Measurements from ENCODE around the gene GNAO1.
A peak's percentile ranks its signal among the peaks of the same experiment; 100 is the strongest.

Gene GNAO1

GRCh38 chr16:56191156-56191815 is at the start of gene GNAO1:
Gene GNAO1 (plus strand): TSS chr16:56191489. CDS start chr16:56192236, 747 bp downstream.
- peak within 1 kb of the TSS; percentile 57 to 65 for H3K4me3 ChIP-seq (ENCODE audit: low read depth in 1 of 2, low read length in 2 of 2)
- peak within 1 kb of the TSS; percentile 19 to 32 for H3K9ac ChIP-seq (ENCODE audit: low read depth in 1 of 2, low read length in 2 of 2)
- H3K4me1 ChIP-seq (ENCODE audit: control insufficient read depth in 1 of 2, insufficient read depth in 2 of 2, low read length in 2 of 2), result peaks cover 0 to 7% of the 10 kb centered on the region in 2 donors
- H3K27me3 ChIP-seq (ENCODE audit: control insufficient read depth in 1 of 2, insufficient read depth in 2 of 2, low read length in 2 of 2), result peaks cover 35 to 54% of the 10 kb centered on the region in 2 donors
- H3K27ac ChIP-seq (ENCODE audit: low read depth, low read length), result peak within 1 kb of the TSS; percentile 39
- no peaks in the 10 kb centered on the region for H3K9me3 ChIP-seq (ENCODE audit: control insufficient read depth in 1 of 2, low read length in 2 of 2)
- H3K36me3 ChIP-seq (ENCODE audit: control insufficient read depth in 1 of 2, insufficient read depth in 2 of 2, low read length in 2 of 2), result no peaks in the 10 kb centered on the region

- H3K9ac ChIP-seq (ENCODE audit: low read depth in 1 of 2, low read length in 2 of 2), result no peak overlapping the region
- H3K36me3 ChIP-seq (ENCODE audit: control insufficient read depth in 1 of 2, insufficient read depth in 2 of 2, low read length in 2 of 2), result no peaks in the 10 kb centered on the region
- H3K27me3 ChIP-seq (ENCODE audit: control insufficient read depth in 1 of 2, insufficient read depth in 2 of 2, low read length in 2 of 2), result no peaks in the 10 kb centered on the region
- no peaks in the 10 kb centered on the region for H3K4me1 ChIP-seq (ENCODE audit: control insufficient read depth in 1 of 2, insufficient read depth in 2 of 2, low read length in 2 of 2)
- no peaks in the 10 kb centered on the region for H3K9me3 ChIP-seq (ENCODE audit: control insufficient read depth in 1 of 2, low read length in 2 of 2)
- no peak overlapping the region for H3K4me3 ChIP-seq (ENCODE audit: low read depth in 1 of 2, low read length in 2 of 2)
- H3K27ac ChIP-seq (ENCODE audit: low read depth, low read length), result no peak overlapping the region
Measured at GRCh38 chr16:56143666-56144065, 47.6 kb upstream of the GNAO1 start.

GRCh38 chr16:56145369-56145768 is 45.9 kb upstream of the GNAO1 start:
- Histone ChIP-seq H3K9ac (ENCODE audit: low read depth in 1 of 2, low read length in 2 of 2) (no peak overlapping the region), H3K4me3 (ENCODE audit: low read depth in 1 of 2, low read length in 2 of 2) (no peak overlapping the region), H3K27me3 (ENCODE audit: control insufficient read depth in 1 of 2, insufficient read depth in 2 of 2, low read length in 2 of 2) (no peaks in the 10 kb centered on the region), H3K27ac (ENCODE audit: low read depth, low read length) (no peak overlapping the region), H3K36me3 (ENCODE audit: control insufficient read depth in 1 of 2, insufficient read depth in 2 of 2, low read length in 2 of 2) (no peaks in the 10 kb centered on the region), H3K4me1 (ENCODE audit: control insufficient read depth in 1 of 2, insufficient read depth in 2 of 2, low read length in 2 of 2) (no peaks in the 10 kb centered on the region), H3K9me3 (ENCODE audit: control insufficient read depth in 1 of 2, low read length in 2 of 2) (no peaks in the 10 kb centered on the region)

- Histone ChIP-seq H3K4me3 (ENCODE audit: low read depth in 1 of 2, low read length in 2 of 2) (no peak overlapping the region), H3K27me3 (ENCODE audit: control insufficient read depth in 1 of 2, insufficient read depth in 2 of 2, low read length in 2 of 2) (no peaks in the 10 kb centered on the region), H3K4me1 (ENCODE audit: control insufficient read depth in 1 of 2, insufficient read depth in 2 of 2, low read length in 2 of 2) (no peaks in the 10 kb centered on the region), H3K9ac (ENCODE audit: low read depth in 1 of 2, low read length in 2 of 2) (no peak overlapping the region), H3K36me3 (ENCODE audit: control insufficient read depth in 1 of 2, insufficient read depth in 2 of 2, low read length in 2 of 2) (no peaks in the 10 kb centered on the region), H3K27ac (ENCODE audit: low read depth, low read length) (no peak overlapping the region), H3K9me3 (ENCODE audit: control insufficient read depth in 1 of 2, low read length in 2 of 2) (no peaks in the 10 kb centered on the region)
Measured at GRCh38 chr16:56151621-56152020, 39.7 kb upstream of the GNAO1 start.

GRCh38 chr16:56161658-56162057 is 29.6 kb upstream of the GNAO1 start:
- H3K36me3 ChIP-seq (ENCODE audit: control insufficient read depth in 1 of 2, insufficient read depth in 2 of 2, low read length in 2 of 2), result no peaks in the 10 kb centered on the region
- no peak overlapping the region for H3K4me3 ChIP-seq (ENCODE audit: low read depth in 1 of 2, low read length in 2 of 2)
- no peaks in the 10 kb centered on the region for H3K9me3 ChIP-seq (ENCODE audit: control insufficient read depth in 1 of 2, low read length in 2 of 2)
- no peak overlapping the region for H3K9ac ChIP-seq (ENCODE audit: low read depth in 1 of 2, low read length in 2 of 2)
- H3K27ac ChIP-seq (ENCODE audit: low read depth, low read length), result no peak overlapping the region
- no peaks in the 10 kb centered on the region for H3K4me1 ChIP-seq (ENCODE audit: control insufficient read depth in 1 of 2, insufficient read depth in 2 of 2, low read length in 2 of 2)
- H3K27me3 ChIP-seq (ENCODE audit: control insufficient read depth in 1 of 2, insufficient read depth in 2 of 2, low read length in 2 of 2), result no peaks in the 10 kb centered on the region

- Histone ChIP-seq H3K27me3 (ENCODE audit: control insufficient read depth in 1 of 2, insufficient read depth in 2 of 2, low read length in 2 of 2) (no peaks in the 10 kb centered on the region), H3K27ac (ENCODE audit: low read depth, low read length) (no peak overlapping the region), H3K4me1 (ENCODE audit: control insufficient read depth in 1 of 2, insufficient read depth in 2 of 2, low read length in 2 of 2) (no peaks in the 10 kb centered on the region), H3K9ac (ENCODE audit: low read depth in 1 of 2, low read length in 2 of 2) (no peak overlapping the region), H3K36me3 (ENCODE audit: control insufficient read depth in 1 of 2, insufficient read depth in 2 of 2, low read length in 2 of 2) (no peaks in the 10 kb centered on the region), H3K4me3 (ENCODE audit: low read depth in 1 of 2, low read length in 2 of 2) (no peak overlapping the region), H3K9me3 (ENCODE audit: control insufficient read depth in 1 of 2, low read length in 2 of 2) (no peaks in the 10 kb centered on the region)
Measured at GRCh38 chr16:56163089-56163488, 28.2 kb upstream of the GNAO1 start.

GRCh38 chr16:56163938-56164337 is 27.4 kb upstream of the GNAO1 start:
- H3K27me3 ChIP-seq (ENCODE audit: control insufficient read depth in 1 of 2, insufficient read depth in 2 of 2, low read length in 2 of 2), result no peaks in the 10 kb centered on the region
- no peaks in the 10 kb centered on the region for H3K4me1 ChIP-seq (ENCODE audit: control insufficient read depth in 1 of 2, insufficient read depth in 2 of 2, low read length in 2 of 2)
- no peaks in the 10 kb centered on the region for H3K36me3 ChIP-seq (ENCODE audit: control insufficient read depth in 1 of 2, insufficient read depth in 2 of 2, low read length in 2 of 2)
- no peak overlapping the region for H3K9ac ChIP-seq (ENCODE audit: low read depth in 1 of 2, low read length in 2 of 2)
- no peak overlapping the region for H3K27ac ChIP-seq (ENCODE audit: low read depth, low read length)
- H3K4me3 ChIP-seq (ENCODE audit: low read depth in 1 of 2, low read length in 2 of 2), result no peak overlapping the region
- no peaks in the 10 kb centered on the region for H3K9me3 ChIP-seq (ENCODE audit: control insufficient read depth in 1 of 2, low read length in 2 of 2)

- no peaks in the 10 kb centered on the region for H3K9me3 ChIP-seq (ENCODE audit: control insufficient read depth in 1 of 2, low read length in 2 of 2)
Measured at GRCh38 chr16:56164636-56165035, 26.7 kb upstream of the GNAO1 start.

GRCh38 chr16:56174411-56174810 is 16.9 kb upstream of the GNAO1 start:
- H3K27me3 ChIP-seq (ENCODE audit: control insufficient read depth in 1 of 2, insufficient read depth in 2 of 2, low read length in 2 of 2), result no peaks in the 10 kb centered on the region
- H3K4me1 ChIP-seq (ENCODE audit: control insufficient read depth in 1 of 2, insufficient read depth in 2 of 2, low read length in 2 of 2), result no peaks in the 10 kb centered on the region
- H3K9ac ChIP-seq (ENCODE audit: low read depth in 1 of 2, low read length in 2 of 2), result no peak overlapping the region
- H3K4me3 ChIP-seq (ENCODE audit: low read depth in 1 of 2, low read length in 2 of 2), result no peak overlapping the region
- H3K36me3 ChIP-seq (ENCODE audit: control insufficient read depth in 1 of 2, insufficient read depth in 2 of 2, low read length in 2 of 2), result no peaks in the 10 kb centered on the region
- H3K9me3 ChIP-seq (ENCODE audit: control insufficient read depth in 1 of 2, low read length in 2 of 2), result no peaks in the 10 kb centered on the region
- H3K27ac ChIP-seq (ENCODE audit: low read depth, low read length), result no peak overlapping the region

More at GRCh38 chr16:56164636-56165035, 26.7 kb upstream of the GNAO1 start:
- Histone ChIP-seq H3K4me1 (ENCODE audit: control insufficient read depth in 1 of 2, insufficient read depth in 2 of 2, low read length in 2 of 2) (no peaks in the 10 kb centered on the region), H3K27ac (ENCODE audit: low read depth, low read length) (no peak overlapping the region), H3K27me3 (ENCODE audit: control insufficient read depth in 1 of 2, insufficient read depth in 2 of 2, low read length in 2 of 2) (no peaks in the 10 kb centered on the region), H3K36me3 (ENCODE audit: control insufficient read depth in 1 of 2, insufficient read depth in 2 of 2, low read length in 2 of 2) (no peaks in the 10 kb centered on the region), H3K9ac (ENCODE audit: low read depth in 1 of 2, low read length in 2 of 2) (no peak overlapping the region), H3K4me3 (ENCODE audit: low read depth in 1 of 2, low read length in 2 of 2) (no peak overlapping the region)

GRCh38 chr16:56181401-56181800 is 9.9 kb upstream of the GNAO1 start:
- H3K9me3 ChIP-seq (ENCODE audit: control insufficient read depth in 1 of 2, low read length in 2 of 2), result peaks cover 0 to 7% of the 10 kb centered on the region in 2 donors
- H3K4me1 ChIP-seq (ENCODE audit: control insufficient read depth in 1 of 2, insufficient read depth in 2 of 2, low read length in 2 of 2), result no peaks in the 10 kb centered on the region
- no peaks in the 10 kb centered on the region for H3K27me3 ChIP-seq (ENCODE audit: control insufficient read depth in 1 of 2, insufficient read depth in 2 of 2, low read length in 2 of 2)

More at GRCh38 chr16:56181401-56181800, 9.9 kb upstream of the GNAO1 start:
- Histone ChIP-seq H3K4me3 (ENCODE audit: low read depth in 1 of 2, low read length in 2 of 2) (no peak overlapping the region), H3K27ac (ENCODE audit: low read depth, low read length) (no peak overlapping the region), H3K36me3 (ENCODE audit: control insufficient read depth in 1 of 2, insufficient read depth in 2 of 2, low read length in 2 of 2) (no peaks in the 10 kb centered on the region), H3K9ac (ENCODE audit: low read depth in 1 of 2, low read length in 2 of 2) (no peak overlapping the region)

All from duodenal mucosa (tissue), 2 donors.